H9 (cell line): ENCODE data around the gene RAP1GAP. TPM values are rescaled to one million over a fixed set of nuclear protein-coding genes. Genes with fewer than 3 reads are reported as not detected.

ENCODE experiments used
- DNase-seq: peaks from one replicate; pipeline ENCODE4 v3.0.0-alpha.2; 2017
- H2AFZ ChIP-seq: one replicate; pipeline ENCODE4 v1.6.1; 2013; ENCODE audit warnings: mild to moderate bottlenecking, low read length, control low read depth, moderate library complexity
- H2AK5ac ChIP-seq: 2 replicates; pipeline ENCODE4 v1.6.1; 2013; ENCODE audit warnings: low read length, control low read depth, mixed read lengths; ENCODE audit not compliant: insufficient read length
- H2BK120ac ChIP-seq: one replicate; pipeline ENCODE4 v1.6.1; 2013; ENCODE audit warnings: low read depth, mild to moderate bottlenecking, low read length, control low read depth, inconsistent platforms; ENCODE audit not compliant: poor library complexity, severe bottlenecking
- H2BK12ac ChIP-seq: 2 replicates; pipeline ENCODE4 v1.6.1; 2013; ENCODE audit warnings: low read length, control low read depth, mixed read lengths, low read depth; ENCODE audit not compliant: insufficient read length
- H2BK15ac ChIP-seq: 2 replicates; pipeline ENCODE4 v1.6.1; 2013; ENCODE audit warnings: low read depth, low read length, control low read depth
- H2BK20ac ChIP-seq: one replicate; pipeline ENCODE4 v1.6.1; 2013; ENCODE audit warnings: low read depth, mild to moderate bottlenecking, low read length, control low read depth, inconsistent platforms; ENCODE audit not compliant: poor library complexity, severe bottlenecking
- H2BK5ac ChIP-seq: 2 replicates; pipeline ENCODE4 v1.6.1; 2013; ENCODE audit warnings: low read length, control low read depth, mixed read lengths; ENCODE audit not compliant: insufficient read length
- H3K14ac ChIP-seq: 2 replicates; pipeline ENCODE4 v1.6.1; 2013; ENCODE audit warnings: low read length, control low read depth; ENCODE audit not compliant: insufficient read depth
- H3K18ac ChIP-seq: 2 replicates; pipeline ENCODE4 v1.6.1; 2013; ENCODE audit warnings: low read depth, mild to moderate bottlenecking, mixed read lengths, low read length, control low read depth; ENCODE audit not compliant: insufficient read length
- H3K23ac ChIP-seq: 2 replicates; pipeline ENCODE4 v1.6.1; 2013; ENCODE audit warnings: low read length, control low read depth, mixed read lengths, low read depth; ENCODE audit not compliant: insufficient read length
- H3K23me2 ChIP-seq: 2 replicates; pipeline ENCODE4 v1.6.1; 2013; ENCODE audit warnings: low read depth, mild to moderate bottlenecking, mixed read lengths, low read length, control low read depth; ENCODE audit not compliant: insufficient read length, poor library complexity, severe bottlenecking
- H3K27ac ChIP-seq: 2 replicates; pipeline ENCODE4 v1.5.1; 2013; ENCODE audit warnings: low read length, control low read depth, mixed read lengths, low read depth; ENCODE audit not compliant: insufficient read length
- H3K27me3 ChIP-seq: 2 replicates; pipeline ENCODE4 v1.6.1; 2013; ENCODE audit warnings: low read length, control low read depth, inconsistent platforms; ENCODE audit not compliant: insufficient read depth
- H3K4ac ChIP-seq: 2 replicates; pipeline ENCODE4 v1.6.1; 2013; ENCODE audit warnings: low read depth, mild to moderate bottlenecking, control low read depth, inconsistent platforms, low read length, moderate library complexity
- H3K4me1 ChIP-seq: 2 replicates; pipeline ENCODE4 v1.6.1; 2013; ENCODE audit warnings: low read length, control low read depth, inconsistent platforms; ENCODE audit not compliant: insufficient read depth
- H3K4me2 ChIP-seq: 2 replicates; pipeline ENCODE4 v1.6.1; 2013; ENCODE audit warnings: low read length, control low read depth, mixed read lengths; ENCODE audit not compliant: insufficient read length, insufficient read depth
- H3K56ac ChIP-seq: 2 replicates; pipeline ENCODE4 v1.6.1; 2013; ENCODE audit warnings: low read depth, mild to moderate bottlenecking, mixed read lengths, low read length, control low read depth; ENCODE audit not compliant: insufficient read length
- H3K79me1 ChIP-seq: 2 replicates; pipeline ENCODE4 v1.6.1; 2013; ENCODE audit warnings: low read depth, mild to moderate bottlenecking, moderate library complexity, low read length, control low read depth, inconsistent platforms; ENCODE audit not compliant: insufficient read depth, poor library complexity, severe bottlenecking
- H3K79me2 ChIP-seq: 2 replicates; pipeline ENCODE4 v1.6.1; 2013; ENCODE audit warnings: low read length, control low read depth, inconsistent platforms; ENCODE audit not compliant: insufficient read depth
- H3K9ac ChIP-seq: 2 replicates; pipeline ENCODE4 v1.6.1; 2013; ENCODE audit warnings: low read length, control low read depth, mixed read lengths; ENCODE audit not compliant: insufficient read length; ENCODE audit errors: extremely low read depth
- H3K9me3 ChIP-seq: one replicate; pipeline ENCODE4 v1.6.1; 2013; ENCODE audit warnings: low read depth, low read length, inconsistent platforms; ENCODE audit not compliant: control insufficient read depth
- H3T11ph ChIP-seq: one replicate; pipeline ENCODE4 v1.6.1; 2013; ENCODE audit warnings: mild to moderate bottlenecking, low read length, control low read depth, inconsistent platforms
- H4K20me1 ChIP-seq: one replicate; pipeline ENCODE4 v1.6.1; 2013; ENCODE audit not compliant: control insufficient read depth, insufficient read length, insufficient read depth
- H4K5ac ChIP-seq: 2 replicates; pipeline ENCODE4 v1.6.1; 2013; ENCODE audit warnings: low read depth, mild to moderate bottlenecking, mixed read lengths, low read length, control low read depth; ENCODE audit not compliant: insufficient read length
- H4K8ac ChIP-seq: replicated peaks from 2 replicates; pipeline ENCODE4 v1.6.1; 2013; ENCODE audit warnings: low read length, control low read depth, mixed read lengths, low read depth; ENCODE audit not compliant: insufficient read length
- H4K91ac ChIP-seq: 2 replicates; pipeline ENCODE4 v1.6.1; 2013; ENCODE audit warnings: low read depth, mild to moderate bottlenecking, moderate library complexity, mixed read lengths, low read length, control low read depth; ENCODE audit not compliant: insufficient read length
- H3K27ac Mint-ChIP-seq, 3 experiments: 2 replicates in 2 of 3; 3 replicates in 1 of 3; pipeline ENCODE4 v1.8.0; 2020 to 2021; ENCODE audit warnings: mixed read lengths in 3 of 3, mild to moderate bottlenecking in 1 of 3, moderate library complexity in 1 of 3
- H3K27me3 Mint-ChIP-seq: 2 replicates; pipeline ENCODE4 v1.8.0; 2021; ENCODE audit warnings: low read depth, mild to moderate bottlenecking, moderate library complexity, mixed read lengths
- H3K36me3 Mint-ChIP-seq, 3 experiments: 2 replicates in 2 of 3; 3 replicates in 1 of 3; pipeline ENCODE4 v1.8.0; 2020 to 2021; ENCODE audit warnings: low read depth in 3 of 3, mixed read lengths in 3 of 3; ENCODE audit not compliant: insufficient read depth in 1 of 3
- H3K4me1 Mint-ChIP-seq, 2 experiments: 2 replicates each; pipeline ENCODE4 v1.8.0; 2020; ENCODE audit warnings: mixed read lengths in 2 of 2
- H3K4me3 Mint-ChIP-seq, 2 experiments: 2 replicates in 1 of 2; 3 replicates in 1 of 2; pipeline ENCODE4 v1.8.0; 2020 to 2021; ENCODE audit warnings: mild to moderate bottlenecking in 2 of 2, mixed read lengths in 2 of 2, moderate library complexity in 1 of 2
- H3K9me3 Mint-ChIP-seq, 2 experiments: 2 replicates in 1 of 2; 3 replicates in 1 of 2; pipeline ENCODE4 v1.8.0; 2020; ENCODE audit warnings: mild to moderate bottlenecking in 2 of 2, mixed read lengths in 2 of 2, moderate library complexity in 1 of 2
- WGBS: extraction: QIAGEN DNeasy Blood & Tissue Kit; methylation state at CpG from one replicate; pipeline ENCODE4 v1.1.7; 2013; ENCODE audit warnings: missing lambda C conversion rate, low lambda C conversion rate, mixed read lengths; ENCODE audit not compliant: insufficient read length; ENCODE audit errors: extremely low coverage; 5-methylcytosine and 5-hydroxymethylcytosine counted together
- total RNA-seq: library from RNA; stranded (reverse); gene quantifications from 2 replicates; pipeline ENCODE4 v1.2.1, GENCODE V29; 2021
- TF ChIP-seq, protein P1 (sequence below): fragments of 200-600 bp; sonication (generic); conservative IDR thresholded peaks from 3 replicates; pipeline ENCODE4 v1.8.0; 2021; ENCODE audit warnings: antibody characterized with exemption, mild to moderate bottlenecking

The RAP1GAP gene
- total RNA-seq, 1 experiment from 2014 or later, result 7.9 TPM

DNA sequence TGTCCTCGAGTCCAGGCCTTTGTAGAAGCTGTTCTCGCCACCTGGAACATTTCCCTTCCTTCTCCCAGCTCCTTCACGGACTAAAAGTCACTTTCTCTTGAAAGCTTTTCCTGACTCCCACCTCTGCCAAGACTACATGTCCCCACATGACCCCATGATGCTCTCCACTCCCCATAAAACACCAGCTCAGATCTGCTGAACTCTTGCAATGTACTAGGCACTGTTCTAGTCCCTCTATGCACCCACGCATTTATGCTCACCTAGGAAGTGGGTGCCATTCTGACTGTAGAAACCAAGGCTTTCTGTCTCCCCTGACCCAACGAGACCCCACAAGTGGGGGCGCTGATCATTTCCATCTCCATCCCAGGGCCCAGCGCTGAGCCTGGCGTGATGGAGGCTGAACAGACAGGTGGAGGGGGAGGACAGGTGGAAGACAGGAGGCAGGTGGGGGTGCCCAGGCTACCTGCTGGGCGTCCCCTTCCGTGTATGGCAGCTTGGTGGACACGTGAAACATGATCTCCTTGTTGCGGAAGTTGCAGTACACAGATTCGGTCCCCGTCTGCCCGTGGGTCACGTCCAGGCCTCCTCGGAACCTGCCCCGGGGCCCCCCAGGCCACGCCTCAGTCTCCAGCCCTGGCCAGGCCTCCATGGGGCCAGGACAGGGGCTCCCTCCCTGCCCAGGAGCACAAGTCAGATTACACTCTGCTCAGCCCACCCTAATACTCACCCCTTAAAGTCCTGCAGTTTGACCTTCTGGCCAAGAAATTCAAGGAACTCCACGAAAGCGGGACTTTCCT, 58.0 kb downstream of the RAP1GAP start:
- H3K23ac ChIP-seq, result no peak overlapping the region
- no peak overlapping the region for H3K9ac ChIP-seq
- no peak overlapping the region for H2BK120ac ChIP-seq
- H3K14ac ChIP-seq, result no peak overlapping the region; the same call in 1 of the 2 replicates
- Mint-ChIP-seq H3K36me3 (no peaks in the 10 kb centered on the region; a peak in 2 of 7 replicates), H3K27me3 (no peaks in the 10 kb centered on the region), H3K27ac (peak overlapping the region in 1 of 3 experiments; percentile 21; a peak in 1 of 7 replicates), H3K9me3 (no peaks in the 10 kb centered on the region; a peak in 1 of 5 replicates), H3K4me3 (no peak overlapping the region), H3K4me1 (peaks cover 8 to 19% of the 10 kb centered on the region in 2 experiments)
- H3K79me2 ChIP-seq, result no peaks in the 10 kb centered on the region
- H3K4ac ChIP-seq, result no peak overlapping the region
- no peak overlapping the region for H2BK20ac ChIP-seq
- no peaks in the 10 kb centered on the region for H4K20me1 ChIP-seq
- H3K4me1 ChIP-seq, result 0 out of 2 replicates have a peak, but pooled peaks cover 2% of the 10 kb centered on the region
- no peaks in the 10 kb centered on the region for H3K23me2 ChIP-seq
- DNase-seq, result no peak
- H2AK5ac ChIP-seq, result no peak overlapping the region
- H3K27ac ChIP-seq, result no peak overlapping the region
- no peak overlapping the region for H2AFZ ChIP-seq
- H3K27me3 ChIP-seq, result no peaks in the 10 kb centered on the region
- no peak overlapping the region for H4K8ac ChIP-seq
- H3K4me2 ChIP-seq, result no peak overlapping the region
- H3K18ac ChIP-seq, result no peak overlapping the region
- no peak overlapping the region for H4K5ac ChIP-seq
- no peak overlapping the region for H3K56ac ChIP-seq
- no peak overlapping the region for H2BK15ac ChIP-seq
- H2BK12ac ChIP-seq, result no peak overlapping the region
- TF ChIP-seq, protein P1, sequence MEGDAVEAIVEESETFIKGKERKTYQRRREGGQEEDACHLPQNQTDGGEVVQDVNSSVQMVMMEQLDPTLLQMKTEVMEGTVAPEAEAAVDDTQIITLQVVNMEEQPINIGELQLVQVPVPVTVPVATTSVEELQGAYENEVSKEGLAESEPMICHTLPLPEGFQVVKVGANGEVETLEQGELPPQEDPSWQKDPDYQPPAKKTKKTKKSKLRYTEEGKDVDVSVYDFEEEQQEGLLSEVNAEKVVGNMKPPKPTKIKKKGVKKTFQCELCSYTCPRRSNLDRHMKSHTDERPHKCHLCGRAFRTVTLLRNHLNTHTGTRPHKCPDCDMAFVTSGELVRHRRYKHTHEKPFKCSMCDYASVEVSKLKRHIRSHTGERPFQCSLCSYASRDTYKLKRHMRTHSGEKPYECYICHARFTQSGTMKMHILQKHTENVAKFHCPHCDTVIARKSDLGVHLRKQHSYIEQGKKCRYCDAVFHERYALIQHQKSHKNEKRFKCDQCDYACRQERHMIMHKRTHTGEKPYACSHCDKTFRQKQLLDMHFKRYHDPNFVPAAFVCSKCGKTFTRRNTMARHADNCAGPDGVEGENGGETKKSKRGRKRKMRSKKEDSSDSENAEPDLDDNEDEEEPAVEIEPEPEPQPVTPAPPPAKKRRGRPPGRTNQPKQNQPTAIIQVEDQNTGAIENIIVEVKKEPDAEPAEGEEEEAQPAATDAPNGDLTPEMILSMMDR, result no peak
- H3K79me1 ChIP-seq, result no peaks in the 10 kb centered on the region
- WGBS, result no CpG with 5 or more reads among the region's 21 CpGs
- no peak overlapping the region for H3T11ph ChIP-seq
- H2BK5ac ChIP-seq, result no peak overlapping the region
- H3K9me3 ChIP-seq, result no peaks in the 10 kb centered on the region
- no peak overlapping the region for H4K91ac ChIP-seq
